WTC11 (cell line): ENCODE results near the gene GATM. TPM values are rescaled to one million over a fixed set of nuclear protein-coding genes. Genes with fewer than 3 reads are reported as not detected.
"Not testable (repeated sequence)": the region's sequence is repeated elsewhere in the genome, so short reads cannot be mapped to it uniquely, and the experiment has no call there.

Experiments
- ATAC-seq: fragments of 200-7000 bp; cut with Tn5 transposase; 2 replicates; pipeline ENCODE4 v1.10.0; 2021; ENCODE audit warnings: mild to moderate bottlenecking, moderate library complexity
- CTCF ChIA-PET: fragments of 300-600 bp; sonication (Branson Sonifier 250); formaldehyde crosslinking; loops from one replicate; lab custom pipeline; 2021; ENCODE audit warnings: antibody characterized with exemption; lab: Charles Lee
- POLR2A ChIA-PET: fragments of 350-600 bp; sonication (Branson Sonifier 250); formaldehyde crosslinking; loops from one replicate; lab custom pipeline; 2021; ENCODE audit warnings: antibody characterized with exemption; lab: Charles Lee
- DNase-seq: peaks from one replicate; pipeline ENCODE4 v3.0.0; 2021; ENCODE audit warnings: low spot score
- H3K27ac Mint-ChIP-seq: 2 replicates; pipeline ENCODE4 v1.8.0; 2021; ENCODE audit warnings: mixed read lengths
- H3K27me3 Mint-ChIP-seq: 2 replicates; pipeline ENCODE4 v1.8.0; 2021; ENCODE audit warnings: low read depth, mild to moderate bottlenecking, moderate library complexity, mixed read lengths
- H3K36me3 Mint-ChIP-seq: 2 replicates; pipeline ENCODE4 v1.8.0; 2021; ENCODE audit warnings: mixed read lengths
- H3K4me1 Mint-ChIP-seq: 2 replicates; pipeline ENCODE4 v1.8.0; 2022; ENCODE audit warnings: mixed read lengths
- H3K4me3 Mint-ChIP-seq: 2 replicates; pipeline ENCODE4 v1.8.0; 2021; ENCODE audit warnings: mild to moderate bottlenecking, moderate library complexity, mixed read lengths
- H3K9me3 Mint-ChIP-seq: 2 replicates; pipeline ENCODE4 v1.8.0; 2021; ENCODE audit warnings: mixed read lengths
- AFF4 ChIP-seq: sonication (generic); formaldehyde crosslinking; IDR thresholded peaks from 2 replicates; pipeline ENCODE4 v1.8.1; 2023; ENCODE audit warnings: mild to moderate bottlenecking, missing genetic modification reagents, borderline replicate concordance
- ATF2 ChIP-seq: sonication (generic); formaldehyde crosslinking; IDR thresholded peaks from 2 replicates; pipeline ENCODE4 v1.8.1; 2022; ENCODE audit warnings: low read depth, missing genetic modification reagents, borderline replicate concordance
- ATF6 ChIP-seq: sonication (generic); formaldehyde crosslinking; IDR thresholded peaks from 2 replicates; pipeline ENCODE4 v1.8.1; 2023; ENCODE audit warnings: mild to moderate bottlenecking, missing genetic modification reagents
- E2F1 ChIP-seq: sonication (generic); formaldehyde crosslinking; IDR thresholded peaks from 2 replicates; pipeline ENCODE4 v1.8.0; 2022; ENCODE audit warnings: mild to moderate bottlenecking, missing genetic modification reagents
- ELF4 ChIP-seq: sonication (generic); formaldehyde crosslinking; IDR thresholded peaks from 2 replicates; pipeline ENCODE4 v1.8.1; 2022; ENCODE audit warnings: low read depth, mild to moderate bottlenecking, moderate library complexity, missing genetic modification reagents
- ERG ChIP-seq: fragments of 250-450 bp; sonication (Bioruptor Pico); IDR thresholded peaks from 2 replicates; pipeline ENCODE4 v1.8.0; 2021; ENCODE audit warnings: mild to moderate bottlenecking
- ETV6 ChIP-seq: sonication (generic); formaldehyde crosslinking; IDR thresholded peaks from 2 replicates; pipeline ENCODE4 v1.8.1; 2022; ENCODE audit warnings: mild to moderate bottlenecking, missing genetic modification reagents
- FOXJ3 ChIP-seq: sonication (generic); formaldehyde crosslinking; IDR thresholded peaks from 2 replicates; pipeline ENCODE4 v1.9.0; 2021; ENCODE audit warnings: missing genetic modification reagents, mild to moderate bottlenecking, borderline replicate concordance
- GTF2I ChIP-seq: fragments of 250-450 bp; sonication (Bioruptor Pico); conservative IDR thresholded peaks from 2 replicates; pipeline ENCODE4 v1.4.0; 2021; ENCODE audit warnings: mild to moderate bottlenecking
- HMGXB4 ChIP-seq: sonication (generic); formaldehyde crosslinking; IDR thresholded peaks from 2 replicates; pipeline ENCODE4 v1.8.1; 2023; ENCODE audit warnings: mild to moderate bottlenecking, moderate library complexity, missing genetic modification reagents
- KAT7 ChIP-seq: sonication (generic); formaldehyde crosslinking; IDR thresholded peaks from 2 replicates; pipeline ENCODE4 v1.8.1; 2023; ENCODE audit warnings: missing genetic modification reagents, mild to moderate bottlenecking, borderline replicate concordance
- NFYB ChIP-seq: sonication (generic); formaldehyde crosslinking; conservative IDR thresholded peaks from 2 replicates; pipeline ENCODE4 v1.8.0; 2022; ENCODE audit warnings: low read depth, missing genetic modification reagents
- ZNF425 ChIP-seq: fragments of 250-450 bp; sonication (Bioruptor Pico); conservative IDR thresholded peaks from 2 replicates; pipeline ENCODE4 v1.9.0; 2021; ENCODE audit warnings: mild to moderate bottlenecking
- total RNA-seq: library from RNA; stranded (reverse); gene quantifications from 3 replicates; pipeline ENCODE4 v1.2.3, GENCODE V29; 2021

The GATM gene
- total RNA-seq, 1 experiment from 2014 or later = 10.1 TPM

- TF ChIP-seq ERG (CRISPR knock-in tag) (no peak), ZNF425 (CRISPR knock-in tag) (no peak)
These were observed 58.7 kb downstream of the GATM start (continued) for GRCh38 chr15:45319472-45320214.

GRCh38 chr15:45314960-45315359, 63.4 kb downstream of the GATM start:
- H3K4me1 Mint-ChIP-seq = no peaks in the 10 kb centered on the region
- TF ChIP-seq AFF4 (CRISPR knock-in tag) = no peak
- TF ChIP-seq E2F1 (CRISPR knock-in tag) = no peak
- TF ChIP-seq NFYB = no peak
- no peak for TF ChIP-seq ETV6 (CRISPR knock-in tag)
- TF ChIP-seq ATF2 (CRISPR knock-in tag) = no peak
- no peak for TF ChIP-seq HMGXB4 (CRISPR knock-in tag)
- TF ChIP-seq ELF4 (CRISPR knock-in tag) = no peak
- TF ChIP-seq ATF6 (CRISPR knock-in tag) = no peak
- TF ChIP-seq FOXJ3 (CRISPR knock-in tag) = no peak
- TF ChIP-seq GTF2I (CRISPR knock-in tag) = no peak
- TF ChIP-seq KAT7 = no peak
- TF ChIP-seq, all 79 proteins: peak for 0
- Mint-ChIP-seq H3K27me3 (peaks cover 14% of the 10 kb centered on the region), H3K36me3 (no peaks in the 10 kb centered on the region), H3K27ac (no peak overlapping the region), H3K4me3 (no peak overlapping the region), H3K9me3 (peaks cover 10% of the 10 kb centered on the region)
- peak; percentile 79 for ATAC-seq
- CTCF ChIA-PET = interaction anchor here (0.6 to 2.1 kb wide), 23 partner anchors 9 to 297 kb away, joined by 3 to 14 read pairs (median 4); partner anchors contain the start of gene GATM
- POLR2A ChIA-PET = no interaction called here
- DNase-seq = peak; percentile 59

- H3K4me3 Mint-ChIP-seq, DNase-seq, H3K4me1 Mint-ChIP-seq, POLR2A ChIA-PET, H3K27ac Mint-ChIP-seq, H3K36me3 Mint-ChIP-seq, ATAC-seq: not testable (repeated sequence)
- CTCF ChIA-PET = interaction anchor here (0.6 to 2.1 kb wide), 13 partner anchors 9 to 289 kb away, joined by 3 to 14 read pairs (median 4); partner anchors contain the start of gene GATM
- peaks cover 10% of the 10 kb centered on the region for H3K9me3 Mint-ChIP-seq
- peaks cover 14% of the 10 kb centered on the region for H3K27me3 Mint-ChIP-seq
These were observed 64.2 kb downstream of the GATM start for GRCh38 chr15:45314117-45314516.
